Body of pancreas (tissue), 4 donors: ENCODE measurements around the gene NT5DC3.

Source experiments
- POLR2A ChIP-seq, 3 donors: fragments of 450-650 bp; IDR thresholded peaks; one replicate each; pipeline ENCODE4 v1.6.1; 2016; ENCODE audit warnings: antibody characterized with exemption in 3 of 3, mild to moderate bottlenecking in 2 of 3
- TF ChIP-seq, protein P1 (sequence below), 7 experiments: fragments of 450-650 bp in 4 of 7; fragments of 200-600 bp in 3 of 7; sonication (generic) in 3 of 7; IDR thresholded peaks; one replicate each; pipeline ENCODE4 v1.5.1; 2016 to 2019; ENCODE audit warnings: antibody characterized with exemption in 7 of 7

DNA sequence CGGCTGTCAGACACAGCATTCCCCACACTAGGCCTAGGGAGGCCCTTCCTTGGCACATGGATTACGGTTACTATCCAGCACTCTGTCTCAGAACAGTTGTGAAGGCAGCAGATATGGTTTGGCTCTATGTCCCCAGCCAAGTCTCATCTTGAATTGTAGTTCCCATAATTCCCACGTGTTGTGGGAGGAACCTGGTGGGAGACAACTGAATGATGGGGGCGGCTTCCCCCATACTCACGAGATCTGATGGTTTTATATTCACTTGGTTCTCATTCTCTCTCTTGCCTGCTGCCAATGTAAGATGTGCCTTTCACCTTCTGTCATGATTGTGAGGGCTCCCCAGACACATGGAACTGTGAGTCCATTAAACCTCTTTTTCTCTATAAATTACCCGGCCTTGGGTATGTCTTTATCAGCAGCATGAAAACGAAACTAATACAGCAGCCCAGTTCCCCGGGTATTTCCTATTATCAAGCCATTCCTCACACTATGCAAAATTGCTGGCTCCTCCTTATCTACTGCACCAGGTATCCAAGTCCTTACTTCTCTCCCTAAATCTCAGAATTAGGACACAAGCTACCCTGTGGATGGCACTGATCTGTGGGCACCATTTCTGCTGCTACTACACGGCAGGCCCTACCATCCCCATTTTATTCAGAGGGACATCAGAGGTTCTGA is 33.3 kb downstream of the NT5DC3 start:
- TF ChIP-seq POLR2A (IDR thresholded peaks at IDR 0.05): no peak
- TF ChIP-seq, protein P1, sequence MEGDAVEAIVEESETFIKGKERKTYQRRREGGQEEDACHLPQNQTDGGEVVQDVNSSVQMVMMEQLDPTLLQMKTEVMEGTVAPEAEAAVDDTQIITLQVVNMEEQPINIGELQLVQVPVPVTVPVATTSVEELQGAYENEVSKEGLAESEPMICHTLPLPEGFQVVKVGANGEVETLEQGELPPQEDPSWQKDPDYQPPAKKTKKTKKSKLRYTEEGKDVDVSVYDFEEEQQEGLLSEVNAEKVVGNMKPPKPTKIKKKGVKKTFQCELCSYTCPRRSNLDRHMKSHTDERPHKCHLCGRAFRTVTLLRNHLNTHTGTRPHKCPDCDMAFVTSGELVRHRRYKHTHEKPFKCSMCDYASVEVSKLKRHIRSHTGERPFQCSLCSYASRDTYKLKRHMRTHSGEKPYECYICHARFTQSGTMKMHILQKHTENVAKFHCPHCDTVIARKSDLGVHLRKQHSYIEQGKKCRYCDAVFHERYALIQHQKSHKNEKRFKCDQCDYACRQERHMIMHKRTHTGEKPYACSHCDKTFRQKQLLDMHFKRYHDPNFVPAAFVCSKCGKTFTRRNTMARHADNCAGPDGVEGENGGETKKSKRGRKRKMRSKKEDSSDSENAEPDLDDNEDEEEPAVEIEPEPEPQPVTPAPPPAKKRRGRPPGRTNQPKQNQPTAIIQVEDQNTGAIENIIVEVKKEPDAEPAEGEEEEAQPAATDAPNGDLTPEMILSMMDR (IDR thresholded peaks at IDR 0.05): no peak
